HL-60 (cell line): ENCODE data around the gene UTP4.

Experiments used
- CTCF ChIP-seq: IDR thresholded peaks from one replicate; pipeline ENCODE4 v1.5.1; 2011; ENCODE audit warnings: low read length, control low read depth, inconsistent platforms; ENCODE audit not compliant: insufficient read depth
- GABPA ChIP-seq: IDR thresholded peaks from 2 replicates; pipeline ENCODE4 v1.6.1; 2012; ENCODE audit warnings: low read depth
- POLR2AphosphoS5 ChIP-seq: IDR thresholded peaks from 2 replicates; pipeline ENCODE4 v1.6.1; 2012; ENCODE audit warnings: low read depth

DNA sequence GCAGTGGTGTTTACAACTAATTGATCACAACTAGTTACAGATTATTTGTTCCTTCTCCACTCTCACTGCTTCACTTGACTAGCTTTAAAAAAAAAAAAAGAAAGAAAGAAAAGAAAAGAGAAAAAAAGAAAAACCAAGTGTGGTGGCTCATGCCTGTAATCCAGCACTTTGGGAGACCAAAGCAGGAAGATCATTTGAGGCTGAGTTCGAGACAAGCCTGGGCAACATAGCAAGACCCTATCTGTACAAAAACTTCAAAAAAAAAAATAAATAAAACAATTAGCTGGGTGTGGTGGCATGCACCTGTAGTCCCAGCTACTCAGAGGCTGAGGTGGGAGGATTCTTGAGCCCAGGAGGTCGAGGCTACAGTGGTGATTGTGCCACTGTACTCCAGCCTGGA is 58.7 kb downstream of the UTP4 start:
- TF ChIP-seq CTCF (no peak), GABPA (no peak), POLR2AphosphoS5 (no peak)
